Memory B cell (primary cell): ENCODE results near the gene NWD2.
"Not testable (repeated sequence)": the region's sequence is repeated elsewhere in the genome, so short reads cannot be mapped to it uniquely, and the experiment has no call there.

ENCODE experiments used
- ATAC-seq: fragments of 150-1000 bp; cut with Tn5 transposase; 2 replicates; pipeline ENCODE4 v1.10.0; 2021; ENCODE audit warnings: low read depth, mild to moderate bottlenecking, moderate library complexity
- DNase-seq, 2 donors: peaks; one replicate each; pipeline ENCODE4 v3.0.0; 2022; ENCODE audit warnings: low spot score in 2 of 2
- H3K27ac Mint-ChIP-seq: one replicate; pipeline ENCODE4 v1.8.0; 2022; ENCODE audit warnings: mild to moderate bottlenecking, moderate library complexity, mixed read lengths
- H3K27me3 Mint-ChIP-seq: one replicate; pipeline ENCODE4 v1.8.0; 2022; ENCODE audit warnings: mixed read lengths
- H3K36me3 Mint-ChIP-seq: one replicate; pipeline ENCODE4 v1.8.0; 2022; ENCODE audit warnings: mild to moderate bottlenecking, mixed read lengths
- H3K4me1 Mint-ChIP-seq: one replicate; pipeline ENCODE4 v1.8.0; 2022; ENCODE audit warnings: mixed read lengths
- H3K4me3 Mint-ChIP-seq: one replicate; pipeline ENCODE4 v1.8.0; 2022; ENCODE audit warnings: mild to moderate bottlenecking, moderate library complexity, mixed read lengths
- H3K9me3 Mint-ChIP-seq: one replicate; pipeline ENCODE4 v1.8.0; 2022; ENCODE audit warnings: mixed read lengths

NWD2 gene

GRCh38 chr4:37244583-37245390 lies at the start of gene NWD2:
Gene NWD2, plus strand, starts transcription at chr4:37244743. Its CDS starts 325 bp downstream, at chr4:37245068.
- Mint-ChIP-seq H3K9me3 (no peaks in the 10 kb centered on the region), H3K27me3 (peaks cover 12% of the 10 kb centered on the region), H3K4me1 (no peaks in the 10 kb centered on the region), H3K4me3 (no peak within 1 kb of the TSS), H3K27ac (no peak within 1 kb of the TSS), H3K36me3 (no peaks in the 10 kb centered on the region)
- no peak for ATAC-seq
- no peak for DNase-seq

GRCh38 chr4:37197899-37198298 lies 46.6 kb upstream of the NWD2 start:
- Mint-ChIP-seq H3K27me3 (no peaks in the 10 kb centered on the region), H3K36me3 (no peaks in the 10 kb centered on the region), H3K4me1 (no peaks in the 10 kb centered on the region), H3K27ac (no peak overlapping the region), H3K4me3 (no peak overlapping the region), H3K9me3 (peaks cover 5% of the 10 kb centered on the region)
- DNase-seq, result no peak
- no peak for ATAC-seq

- not testable (repeated sequence) for H3K4me1 Mint-ChIP-seq, H3K9me3 Mint-ChIP-seq, ATAC-seq, H3K36me3 Mint-ChIP-seq, H3K27me3 Mint-ChIP-seq, DNase-seq, H3K27ac Mint-ChIP-seq, H3K4me3 Mint-ChIP-seq
These were observed 39.8 kb upstream of the NWD2 start for GRCh38 chr4:37204740-37205139.

GRCh38 chr4:37216209-37216608 lies 28.3 kb upstream of the NWD2 start:
- H3K4me1 Mint-ChIP-seq, result no peaks in the 10 kb centered on the region
- no peaks in the 10 kb centered on the region for H3K9me3 Mint-ChIP-seq
- no peak overlapping the region for H3K4me3 Mint-ChIP-seq
- DNase-seq, result no peak
- ATAC-seq, result no peak
- H3K27ac Mint-ChIP-seq, result no peak overlapping the region
- no peaks in the 10 kb centered on the region for H3K27me3 Mint-ChIP-seq
- no peaks in the 10 kb centered on the region for H3K36me3 Mint-ChIP-seq

- Mint-ChIP-seq H3K36me3 (no peaks in the 10 kb centered on the region), H3K27me3 (no peaks in the 10 kb centered on the region), H3K27ac (no peak overlapping the region), H3K9me3 (no peaks in the 10 kb centered on the region), H3K4me3 (no peak overlapping the region), H3K4me1 (no peaks in the 10 kb centered on the region)
- DNase-seq, result no peak
- ATAC-seq, result no peak
These were observed 25.3 kb upstream of the NWD2 start for GRCh38 chr4:37219242-37219641.

GRCh38 chr4:37219990-37220389 lies 24.6 kb upstream of the NWD2 start:
- no peaks in the 10 kb centered on the region for H3K4me1 Mint-ChIP-seq
- H3K27me3 Mint-ChIP-seq, result no peaks in the 10 kb centered on the region
- H3K9me3 Mint-ChIP-seq, result no peaks in the 10 kb centered on the region
- DNase-seq (no peak), ATAC-seq (no peak)
- H3K27ac Mint-ChIP-seq, result no peak overlapping the region
- H3K36me3 Mint-ChIP-seq, result no peaks in the 10 kb centered on the region
- no peak overlapping the region for H3K4me3 Mint-ChIP-seq

GRCh38 chr4:37220685-37221084 lies 23.9 kb upstream of the NWD2 start:
- peaks cover 2% of the 10 kb centered on the region for H3K9me3 Mint-ChIP-seq
- H3K27ac Mint-ChIP-seq, result no peak overlapping the region
- no peak overlapping the region for H3K4me3 Mint-ChIP-seq
- H3K4me1 Mint-ChIP-seq, result no peaks in the 10 kb centered on the region
- DNase-seq (no peak), ATAC-seq (no peak)
- H3K36me3 Mint-ChIP-seq, result no peaks in the 10 kb centered on the region
- H3K27me3 Mint-ChIP-seq, result peaks cover 1% of the 10 kb centered on the region

- Mint-ChIP-seq H3K4me3 (no peak overlapping the region), H3K9me3 (peaks cover 4% of the 10 kb centered on the region), H3K27me3 (peaks cover 1% of the 10 kb centered on the region), H3K27ac (no peak overlapping the region), H3K36me3 (no peaks in the 10 kb centered on the region), H3K4me1 (no peaks in the 10 kb centered on the region)
- ATAC-seq (no peak), DNase-seq (no peak)
These were observed 20.8 kb upstream of the NWD2 start for GRCh38 chr4:37223732-37224131.

- no peak for ATAC-seq
- H3K36me3 Mint-ChIP-seq, result no peaks in the 10 kb centered on the region
- H3K27ac Mint-ChIP-seq, result no peak overlapping the region
- H3K4me1 Mint-ChIP-seq, result no peaks in the 10 kb centered on the region
- DNase-seq, result no peak
- peaks cover 4% of the 10 kb centered on the region for H3K9me3 Mint-ChIP-seq
- no peak overlapping the region for H3K4me3 Mint-ChIP-seq
- peaks cover 1% of the 10 kb centered on the region for H3K27me3 Mint-ChIP-seq
These were observed 19.7 kb upstream of the NWD2 start for GRCh38 chr4:37224854-37225253.

- H3K36me3 Mint-ChIP-seq, result no peaks in the 10 kb centered on the region
- DNase-seq, result no peak
- no peaks in the 10 kb centered on the region for H3K4me1 Mint-ChIP-seq
- ATAC-seq, result no peak
- no peak overlapping the region for H3K4me3 Mint-ChIP-seq
- H3K27me3 Mint-ChIP-seq, result peaks cover 1% of the 10 kb centered on the region
- H3K9me3 Mint-ChIP-seq, result peaks cover 6% of the 10 kb centered on the region
- no peak overlapping the region for H3K27ac Mint-ChIP-seq
These were observed 18.8 kb upstream of the NWD2 start for GRCh38 chr4:37225778-37226177.

GRCh38 chr4:37232315-37232714 lies 12.2 kb upstream of the NWD2 start:
- Mint-ChIP-seq H3K9me3 (peaks cover 4% of the 10 kb centered on the region), H3K27ac (no peak overlapping the region), H3K36me3 (no peaks in the 10 kb centered on the region), H3K4me3 (no peak overlapping the region), H3K4me1 (no peaks in the 10 kb centered on the region), H3K27me3 (peaks cover 7% of the 10 kb centered on the region)
- ATAC-seq, result no peak
- DNase-seq, result no peak

- no peaks in the 10 kb centered on the region for H3K36me3 Mint-ChIP-seq
- H3K4me1 Mint-ChIP-seq, result no peaks in the 10 kb centered on the region
- ATAC-seq (no peak), DNase-seq (no peak)
- peaks cover 7% of the 10 kb centered on the region for H3K27me3 Mint-ChIP-seq
- H3K9me3 Mint-ChIP-seq, result peaks cover 2% of the 10 kb centered on the region
- H3K27ac Mint-ChIP-seq, result no peak overlapping the region
- no peak overlapping the region for H3K4me3 Mint-ChIP-seq
These were observed 8.4 kb upstream of the NWD2 start for GRCh38 chr4:37236165-37236564.

GRCh38 chr4:37241647-37242046 lies 2.9 kb upstream of the NWD2 start:
- H3K27me3 Mint-ChIP-seq, result peaks cover 10% of the 10 kb centered on the region
- no peak overlapping the region for H3K4me3 Mint-ChIP-seq
- H3K27ac Mint-ChIP-seq, result no peak overlapping the region
- H3K36me3 Mint-ChIP-seq, result no peaks in the 10 kb centered on the region
- H3K4me1 Mint-ChIP-seq, result no peaks in the 10 kb centered on the region
- no peak for ATAC-seq
- DNase-seq, result no peak
- no peaks in the 10 kb centered on the region for H3K9me3 Mint-ChIP-seq

GRCh38 chr4:37243051-37243450 lies 1.5 kb upstream of the NWD2 start:
- no peak overlapping the region for H3K27ac Mint-ChIP-seq
- no peaks in the 10 kb centered on the region for H3K9me3 Mint-ChIP-seq
- no peak overlapping the region for H3K4me3 Mint-ChIP-seq
- DNase-seq (no peak), ATAC-seq (no peak)
- H3K36me3 Mint-ChIP-seq, result no peaks in the 10 kb centered on the region
- no peaks in the 10 kb centered on the region for H3K4me1 Mint-ChIP-seq
- H3K27me3 Mint-ChIP-seq, result peaks cover 10% of the 10 kb centered on the region
